GM12801 (cell line): ENCODE measurements around the gene MYO15B.

Experiments
- CTCF ChIP-seq: IDR thresholded peaks from one replicate; pipeline ENCODE4 v1.5.1; 2011; ENCODE audit warnings: control low read depth; ENCODE audit not compliant: insufficient read length; ENCODE audit errors: extremely low read depth

The MYO15B gene

GRCh38 chr17:75634754-75635609, 47.4 kb downstream of the MYO15B start:
- no peak for TF ChIP-seq CTCF

- TF ChIP-seq CTCF: no peak
These were observed 48.1 kb downstream of the MYO15B start for GRCh38 chr17:75635610-75636202.

- no peak for TF ChIP-seq CTCF
These were observed 49.0 kb downstream of the MYO15B start for GRCh38 chr17:75636381-75637142.

- TF ChIP-seq CTCF: no peak
These were observed 49.5 kb downstream of the MYO15B start for GRCh38 chr17:75637143-75637538.

GRCh38 chr17:75637551-75637950, 50.0 kb downstream of the MYO15B start:
- TF ChIP-seq CTCF: no peak

GRCh38 chr17:75638893-75639292, 51.3 kb downstream of the MYO15B start:
- TF ChIP-seq CTCF: no peak

GRCh38 chr17:75639327-75639726, 51.7 kb downstream of the MYO15B start:
- TF ChIP-seq CTCF: no peak
